Aorta (tissue), 5 donors: Measurements from ENCODE around the gene C11orf71. TPM values are rescaled to one million over a fixed set of nuclear protein-coding genes. Genes with fewer than 3 reads are reported as not detected.

Experiments
- ATAC-seq: fragments of 200-7000 bp; cut with Tn5 transposase; one replicate; pipeline ENCODE4 v1.9.1; 2022; ENCODE audit warnings: moderate library complexity; ENCODE audit not compliant: low FRiP score
- DNase-seq, 2 donors: peaks; one replicate each; pipeline ENCODE4 v3.0.0-alpha.2; 2020
- H3K27ac ChIP-seq, 2 donors: one replicate each; pipeline ENCODE4 v1.5.1; 2013; ENCODE audit warnings: low read length in 2 of 2, mild to moderate bottlenecking in 2 of 2, moderate library complexity in 2 of 2, control low read depth in 1 of 2, inconsistent platforms in 1 of 2, low read depth in 1 of 2
- H3K27me3 ChIP-seq, 2 donors: one replicate each; pipeline ENCODE4 v1.6.1; 2013; ENCODE audit warnings: control low read depth in 1 of 2, low read length in 1 of 2, mild to moderate bottlenecking in 1 of 2, moderate library complexity in 1 of 2; ENCODE audit not compliant: insufficient read depth in 2 of 2, control insufficient read depth in 1 of 2
- H3K36me3 ChIP-seq, 2 donors: one replicate each; pipeline ENCODE4 v1.6.1; 2013; ENCODE audit warnings: control low read depth in 1 of 2, low read length in 1 of 2, mild to moderate bottlenecking in 1 of 2; ENCODE audit not compliant: insufficient read depth in 2 of 2, control insufficient read depth in 1 of 2
- H3K4me1 ChIP-seq, 2 donors: one replicate each; pipeline ENCODE4 v1.6.1; 2013; ENCODE audit warnings: low read length in 2 of 2, control low read depth in 1 of 2, mild to moderate bottlenecking in 1 of 2, moderate library complexity in 1 of 2; ENCODE audit not compliant: insufficient read depth in 2 of 2, control insufficient read depth in 1 of 2
- H3K4me3 ChIP-seq, 2 donors: one replicate each; pipeline ENCODE4 v1.5.1; 2013; ENCODE audit warnings: low read length in 2 of 2, control low read depth in 1 of 2, mild to moderate bottlenecking in 1 of 2
- H3K9me3 ChIP-seq: one replicate; pipeline ENCODE4 v1.6.1; 2013; ENCODE audit warnings: mild to moderate bottlenecking, low read length; ENCODE audit not compliant: control insufficient read depth
- WGBS, 2 donors: extraction: QIAGEN DNeasy Blood & Tissue Kit; methylation state at CpG; one replicate each; pipeline ENCODE4 v1.1.7; 2013; 5-methylcytosine and 5-hydroxymethylcytosine counted together
- intact Hi-C, 2 donors: fragments of 100-400 bp; cut with DNase I; formaldehyde crosslinking; loops; one replicate each; pipeline versions ENCODE4 v1.14.2 to v1.15.0; 2022
- polyA plus RNA-seq, 2 donors: library from polyadenylated mRNA; stranded (reverse); fragments of 200-250 nt; gene quantifications; one replicate each; pipeline ENCODE4 v1.2.3, GENCODE V29; 2013
- total RNA-seq, 2 donors: library from RNA; stranded (reverse); fragmentation: NEBNext Ultra II Directional; extraction: Animal tissue kit (Norgen Biotek cat#: 25700); gene quantifications; one replicate each; pipeline ENCODE4 v1.2.1, GENCODE V29; 2021
- donor health status: healthy with polysubstance abuse.
- donor health status: Bipolar disorder and iron deficiency.
- donor health status: DM: no; HTN: no; CAD: no.
- donor health status: DM: no; HTN: no; CAD: no.
- donor health status: DM: yes; HTN: yes; CAD: no.

Gene C11orf71
- total and polyA plus RNA-seq, 4 donors, result 4.4 to 6.1 (median 4.6) TPM

GRCh38 chr11:114358716-114359115 is 41.6 kb downstream of the C11orf71 start:
- no peak for ATAC-seq

GRCh38 chr11:114354076-114354475 is 46.2 kb downstream of the C11orf71 start:
- no peak overlapping the region for H3K4me3 ChIP-seq
- no peaks in the 10 kb centered on the region for H3K4me1 ChIP-seq
- H3K9me3 ChIP-seq, result no peaks in the 10 kb centered on the region
- WGBS, 2 donors, result 20 to 40% methylated on average over 3 of the region's 3 CpGs
- no peaks in the 10 kb centered on the region for H3K27me3 ChIP-seq
- no peak for ATAC-seq
- H3K36me3 ChIP-seq, result no peaks in the 10 kb centered on the region
- intact Hi-C loops, result no loop called here
- DNase-seq, result no peak
- H3K27ac ChIP-seq, result no peak overlapping the region

More at GRCh38 chr11:114358716-114359115, 41.6 kb downstream of the C11orf71 start:
- no peak overlapping the region for H3K27ac ChIP-seq
- intact Hi-C loops, result no loop called here
- no peaks in the 10 kb centered on the region for H3K4me1 ChIP-seq
- no peaks in the 10 kb centered on the region for H3K9me3 ChIP-seq
- H3K36me3 ChIP-seq, result no peaks in the 10 kb centered on the region
- 67 to 81% methylated on average over 1 of the region's 1 CpG for WGBS, 2 donors
- H3K4me3 ChIP-seq, result no peak overlapping the region
- H3K27me3 ChIP-seq, result no peaks in the 10 kb centered on the region
- DNase-seq, result no peak

- Histone ChIP-seq H3K4me1 (no peaks in the 10 kb centered on the region), H3K9me3 (no peaks in the 10 kb centered on the region), H3K36me3 (no peaks in the 10 kb centered on the region), H3K27me3 (no peaks in the 10 kb centered on the region), H3K4me3 (no peak overlapping the region), H3K27ac (no peak overlapping the region)
- WGBS, 2 donors, result 71 to 74% methylated on average over 3 of the region's 3 CpGs
- no peak for DNase-seq
- intact Hi-C loops, result no loop called here
- no peak for ATAC-seq
Observed at GRCh38 chr11:114353443-114353842, 46.9 kb downstream of the C11orf71 start.

GRCh38 chr11:114350022-114350421 is 50.3 kb downstream of the C11orf71 start:
- DNase-seq (no peak), ATAC-seq (no peak)
- intact Hi-C loops, result no loop called here
- H3K27me3 ChIP-seq, result no peaks in the 10 kb centered on the region
- no peaks in the 10 kb centered on the region for H3K4me1 ChIP-seq
- H3K36me3 ChIP-seq, result no peaks in the 10 kb centered on the region
- WGBS, 2 donors, result 68 to 72% methylated on average over 10 of the region's 10 CpGs
- no peak overlapping the region for H3K27ac ChIP-seq
- H3K9me3 ChIP-seq, result no peaks in the 10 kb centered on the region
- no peak overlapping the region for H3K4me3 ChIP-seq

Other genes with a start within 250 kb of the C11orf71 start
- gene NNMT, start 104.1 kb downstream of the C11orf71 start, total RNA-seq, result 100 to 1,000 TPM; 597 to 862 TPM
- 1,000 to 10,000 TPM in 1 of 2 donors, 100 to 1,000 TPM in 1; 405 to 1,814 TPM for gene NNMT, start 104.1 kb downstream of the C11orf71 start, polyA plus RNA-seq
- 10 to 100 TPM; 37.1 to 37.9 TPM for gene RBM7, start 155 bp upstream of the C11orf71 start, total RNA-seq
- gene RBM7, start 155 bp upstream of the C11orf71 start, polyA plus RNA-seq, result 10 to 100 TPM; 19.9 to 22.3 TPM
- 100 to 1,000 TPM; 103 to 109 TPM for gene REXO2, start 39.0 kb upstream of the C11orf71 start, total RNA-seq
- gene REXO2, start 39.0 kb upstream of the C11orf71 start, polyA plus RNA-seq, result 100 to 1,000 TPM in 1 of 2 donors, 10 to 100 TPM in 1; 96.3 to 105 TPM
- gene NXPE1, start 159.4 kb upstream of the C11orf71 start, total RNA-seq, result not detected
- 1 to 10 TPM in 1 of 2 donors, under 1 TPM in 1; 0.15 to 6.3 TPM for gene NXPE1, start 159.4 kb upstream of the C11orf71 start, polyA plus RNA-seq
- gene NXPE4, start 195.3 kb upstream of the C11orf71 start, total RNA-seq, result under 1 TPM in 1 of 2 donors, not detected in 1; 0.33 TPM
- 1 to 10 TPM in 1 of 2 donors, not detected in 1; 1.9 TPM for gene NXPE4, start 195.3 kb upstream of the C11orf71 start, polyA plus RNA-seq